SW 1271 (cell line): ENCODE measurements around the gene ADGRB2.

Source experiments
- DNase-seq, 2 experiments: peaks; one replicate each; lab custom pipeline; 2025; lab: John Stamatoyannopoulos, UW

ADGRB2 gene

GRCh38 chr1:31763671-31764311 lies 349 bp downstream of the ADGRB2 start:
- DNase-seq, result no peak

GRCh38 chr1:31762726-31763670 lies 1.1 kb downstream of the ADGRB2 start:
- peak; percentile 40 to 63 for DNase-seq

GRCh38 chr1:31762323-31762722 lies 1.8 kb downstream of the ADGRB2 start:
- DNase-seq, result no peak

- no peak for DNase-seq
Measured at GRCh38 chr1:31761883-31762282, 2.3 kb downstream of the ADGRB2 start.

- DNase-seq, result peak in 1 of 2 experiments; percentile 44
Measured at GRCh38 chr1:31760471-31761470, 3.4 kb downstream of the ADGRB2 start.

- DNase-seq, result no peak
Measured at GRCh38 chr1:31759298-31760023, 4.7 kb downstream of the ADGRB2 start.

GRCh38 chr1:31758823-31759222 lies 5.3 kb downstream of the ADGRB2 start:
- no peak for DNase-seq

GRCh38 chr1:31757989-31758388 lies 6.2 kb downstream of the ADGRB2 start:
- no peak for DNase-seq

GRCh38 chr1:31757204-31757679 lies 6.9 kb downstream of the ADGRB2 start:
- no peak for DNase-seq

- no peak for DNase-seq
Measured at GRCh38 chr1:31756578-31756977, 7.6 kb downstream of the ADGRB2 start.

- no peak for DNase-seq
Measured at GRCh38 chr1:31755850-31756492, 8.2 kb downstream of the ADGRB2 start.

- no peak for DNase-seq
Measured at GRCh38 chr1:31755197-31755611, 8.9 kb downstream of the ADGRB2 start.

GRCh38 chr1:31754397-31754796 lies 9.7 kb downstream of the ADGRB2 start:
- DNase-seq, result no peak

- no peak for DNase-seq
Measured at GRCh38 chr1:31753707-31754349, 10.3 kb downstream of the ADGRB2 start.

- no peak for DNase-seq
Measured at GRCh38 chr1:31752952-31753475, 11.1 kb downstream of the ADGRB2 start.

GRCh38 chr1:31752258-31752657 lies 11.9 kb downstream of the ADGRB2 start:
- no peak for DNase-seq

- no peak for DNase-seq
Measured at GRCh38 chr1:31751822-31752241, 12.3 kb downstream of the ADGRB2 start.

- no peak for DNase-seq
Measured at GRCh38 chr1:31750858-31751510, 13.2 kb downstream of the ADGRB2 start.
